K562 (cell line): ENCODE data around the gene OR52E2. TPM values are rescaled to one million over a fixed set of nuclear protein-coding genes. Genes with fewer than 3 reads are reported as not detected.

ENCODE experiments used
- ATAC-seq: fragments of 200-7000 bp; cut with Tn5 transposase; 3 replicates; pipeline ENCODE4 v1.9.1; 2020; ENCODE audit warnings: moderate library complexity
- BruUV-seq: library from RNA; stranded (reverse); fragments of 400-500 nt; replicated peaks from 2 replicates; lab custom pipeline; 2021; lab: Mats Ljungman, UMichigan
- CTCF ChIA-PET: fragments of 300-600 bp; formaldehyde crosslinking; extraction: SDS; loops from one replicate; lab custom pipeline; 2021; ENCODE audit warnings: low intra/inter-chr PET ratio; lab: Yijun Ruan, JAX
- POLR2A ChIA-PET: fragments of 300-600, 350-650 bp; sonication (Branson Sonifier 250); formaldehyde crosslinking; extraction: SDS; loops from one replicate; lab custom pipeline; 2021; ENCODE audit warnings: antibody characterized with exemption, inconsistent platforms; lab: Yijun Ruan, JAX
- DNase-seq, 4 experiments: peaks; one replicate each; pipeline versions ENCODE4 v3.0.0 to v3.0.0-alpha.2; 2011 to 2018; ENCODE audit warnings: low spot score in 3 of 4, mixed read lengths in 3 of 4; ENCODE audit errors: extremely low read depth in 1 of 4
- FAIRE-seq: peaks from 2 replicates; lab custom pipeline; 2011; peaks lifted over from hg19 to GRCh38; lab: Jason Lieb, UNC
- H2AFZ ChIP-seq: 2 replicates; pipeline ENCODE4 v1.6.0; 2011; ENCODE audit warnings: low read depth, low read length, control low read depth, inconsistent platforms
- H3K27ac ChIP-seq: fragments of 200-600 bp; 3 replicates; pipeline ENCODE4 v1.8.0; 2011; ENCODE audit warnings: low read depth, mild to moderate bottlenecking, control low read depth, inconsistent platforms, low read length, moderate library complexity, mixed read lengths; ENCODE audit errors: extremely low read depth
- H3K27me3 ChIP-seq, 2 experiments: fragments of 300-600 bp in 1 of 2; 2 replicates in 1 of 2; 3 replicates in 1 of 2; pipeline versions ENCODE4 v1.6.0 to v1.8.0; 2011; ENCODE audit warnings: inconsistent platforms in 2 of 2, low read length in 2 of 2, mild to moderate bottlenecking in 1 of 2, mixed read lengths in 1 of 2, moderate library complexity in 1 of 2; ENCODE audit not compliant: control insufficient read depth in 2 of 2, insufficient read depth in 2 of 2
- H3K36me3 ChIP-seq: fragments of 300-600 bp; 3 replicates; pipeline ENCODE4 v1.8.0; 2011; ENCODE audit warnings: mild to moderate bottlenecking, low read length, inconsistent platforms; ENCODE audit not compliant: control insufficient read depth, insufficient read depth
- H3K4me1 ChIP-seq, 2 experiments: fragments of 200-600 bp in 1 of 2; replicated peaks in 1 of 2; 2 replicates in 1 of 2; 3 replicates in 1 of 2; pipeline versions ENCODE4 v1.5.1 to v1.8.0; 2011; ENCODE audit warnings: inconsistent platforms in 2 of 2, low read length in 2 of 2, mild to moderate bottlenecking in 1 of 2, mixed read lengths in 1 of 2, moderate library complexity in 1 of 2; ENCODE audit not compliant: control insufficient read depth in 2 of 2, insufficient read depth in 2 of 2
- H3K4me2 ChIP-seq: 2 replicates; pipeline ENCODE4 v1.6.1; 2011; ENCODE audit warnings: low read length, control low read depth, inconsistent platforms, mixed read lengths; ENCODE audit not compliant: insufficient read depth
- H3K4me3 ChIP-seq: fragments of 200-600 bp; sonication (generic), shearing (Covaris generic); 2 replicates; pipeline ENCODE4 v1.5.1; 2016; ENCODE audit warnings: control low read depth, inconsistent platforms
- H3K79me2 ChIP-seq: fragments of 200-600 bp; 3 replicates; pipeline ENCODE4 v1.8.0; 2011; ENCODE audit warnings: low read length, inconsistent platforms; ENCODE audit not compliant: control insufficient read depth, insufficient read depth
- H3K9ac ChIP-seq, 2 experiments: 2 replicates each; pipeline versions ENCODE4 v1.6.0 to v1.6.1; 2011; ENCODE audit warnings: low read depth in 2 of 2, low read length in 2 of 2, control low read depth in 1 of 2, inconsistent platforms in 1 of 2, mild to moderate bottlenecking in 1 of 2, mixed read lengths in 1 of 2; ENCODE audit not compliant: insufficient read depth in 1 of 2
- H3K9me1 ChIP-seq: one replicate; pipeline ENCODE4 v1.6.0; 2011; ENCODE audit warnings: inconsistent platforms, mild to moderate bottlenecking, low read length, moderate library complexity; ENCODE audit not compliant: control insufficient read depth, insufficient read depth
- H3K9me3 ChIP-seq: replicated peaks from 2 replicates; pipeline ENCODE4 v1.5.1; 2011; ENCODE audit warnings: low read depth, low read length, inconsistent platforms; ENCODE audit not compliant: control insufficient read depth, insufficient read depth
- H4K20me1 ChIP-seq: replicated peaks from 2 replicates; pipeline ENCODE4 v1.6.1; 2011; ENCODE audit warnings: low read length, inconsistent platforms, mixed read lengths; ENCODE audit not compliant: control insufficient read depth, insufficient read depth
- CREB3 ChIP-seq: fragments of 450-650 bp; conservative IDR thresholded peaks from 2 replicates; pipeline ENCODE4 v1.6.1; 2016; ENCODE audit warnings: missing genetic modification characterization, low read depth, mild to moderate bottlenecking, missing compliant biosample characterization, moderate library complexity
- E2F3 ChIP-seq: fragments of 250-450 bp; sonication (Bioruptor Pico); IDR thresholded peaks from 2 replicates; pipeline ENCODE4 v1.4.0; 2020; ENCODE audit warnings: mild to moderate bottlenecking
- NBN ChIP-seq: fragments of 450-650 bp; IDR thresholded peaks from 2 replicates; pipeline ENCODE4 v1.6.1; 2016; ENCODE audit warnings: low read depth, mild to moderate bottlenecking
- PKNOX1 ChIP-seq: fragments of 450-650 bp; IDR thresholded peaks from 2 replicates; pipeline ENCODE4 v1.6.1; 2016
- ZNF212 ChIP-seq: fragments of 450-650 bp; formaldehyde crosslinking; IDR thresholded peaks from 2 replicates; pipeline ENCODE4 v1.4.0; 2020; ENCODE audit warnings: mild to moderate bottlenecking
- ZNF354B ChIP-seq: fragments of 250-450 bp; sonication (Bioruptor Pico); IDR thresholded peaks from 2 replicates; pipeline ENCODE4 v1.4.0; 2020
- ZNF609 ChIP-seq: sonication (generic); formaldehyde crosslinking; IDR thresholded peaks from 2 replicates; pipeline ENCODE4 v1.8.1; 2023; ENCODE audit warnings: missing genetic modification reagents, mild to moderate bottlenecking, borderline replicate concordance
- whole genome bisulfite sequencing: fragments of 100-300 bp; shearing (Covaris generic); methylation state at CpG from one replicate; pipeline ENCODE4 v1.1.6; 2016; ENCODE audit warnings: low coverage, mixed read lengths; ENCODE audit not compliant: insufficient coverage; ENCODE audit errors: missing lambda C conversion rate; 5-methylcytosine and 5-hydroxymethylcytosine counted together
- in situ Hi-C: fragments of 300-500 bp; cut with MboI; formaldehyde crosslinking; loops from 4 replicates; pipeline ENCODE4 v1.15.0; 2018; ENCODE audit warnings: inconsistent platforms, mixed read lengths
- intact Hi-C: fragments of 100-400 bp; cut with micrococcal nuclease; formaldehyde crosslinking; loops from 2 replicates; pipeline ENCODE4 v1.14.2; 2022
- polyA plus RNA-seq, 8 experiments: library from polyadenylated mRNA; depleted of rRNA in 4 of 8; stranded (reverse) in 5 of 8; unstranded in 3 of 8; fragments of >200 nt; fragmentation: Nextera tagmentation in 2 of 8; fragmentation: Illumina TruSeq in 1 of 8; extraction: Ambion mirVana in 2 of 8; extraction: Trizol in 1 of 8; gene quantifications; 2 replicates each; pipeline versions ENCODE4 v1.2.1 to v1.2.3, GENCODE V29; 2011 to 2014; ENCODE audit warnings: inconsistent platforms in 1 of 8, missing spikeins in 1 of 8
- total RNA-seq, 7 experiments: library from RNA; depleted of rRNA in 6 of 7; stranded (reverse); fragments of >200 nt in 6 of 7; fragmentation: Illumina TruSeq in 2 of 7; extraction: Trizol in 2 of 7; gene quantifications; 2 replicates each; pipeline versions ENCODE4 v1.2.1 to v1.2.3, GENCODE V29; 2011 to 2021; ENCODE audit warnings: low replicate concordance in 1 of 7

Gene OR52E2
- total and polyA plus RNA-seq, 9 of the 15 experiments (the other 6 are each of a cell fraction or from before 2014, with no cell fraction given), result not detected

- no peak for FAIRE-seq
- no peak within 1 kb of the TSS for H3K27ac ChIP-seq
- H4K20me1 ChIP-seq, result no peaks in the 10 kb centered on the region
- no peaks in the 10 kb centered on the region for H3K4me1 ChIP-seq
- no peaks in the 10 kb centered on the region for H3K79me2 ChIP-seq
- no peak within 1 kb of the TSS; the same call in 1 of the 2 replicates for H2AFZ ChIP-seq
- H3K9me1 ChIP-seq, result no peaks in the 10 kb centered on the region
- no peak for ATAC-seq
- H3K36me3 ChIP-seq, result no peaks in the 10 kb centered on the region
- intact Hi-C loops (no loop called here), in situ Hi-C loops (no loop called here)
- H3K4me2 ChIP-seq, result no peak within 1 kb of the TSS; the same call in 1 of the 2 replicates
- BruUV-seq, result no TSS peak
- DNase-seq, result no peak
- ChIA-PET POLR2A (no interaction called here), CTCF (no interaction called here)
- H3K27me3 ChIP-seq, result peaks cover 0 to 4% of the 10 kb centered on the region in 2 experiments; a peak in 3 of 5 replicates
- no peak within 1 kb of the TSS for H3K4me3 ChIP-seq
- H3K9me3 ChIP-seq, result no peaks in the 10 kb centered on the region
- WGBS, result 0% methylated on average over 1 of the region's 1 CpG
- TF ChIP-seq PKNOX1 (no peak), E2F3 (CRISPR knock-in tag) (no peak)
- no peak within 1 kb of the TSS for H3K9ac ChIP-seq
These were observed 13.2 kb downstream of the OR52E2 start, which contains the start of gene OR52J3 for GRCh38 chr11:5046226-5046625. Gene OR52J3, plus strand, starts transcription at chr11:5046526. Its CDS starts 0 bp downstream, at chr11:5046526.

- POLR2A ChIA-PET, result no interaction called here
- ATAC-seq, result no peak
- Histone ChIP-seq H3K27ac (no peak overlapping the region), H3K79me2 (no peaks in the 10 kb centered on the region), H3K4me1 (no peaks in the 10 kb centered on the region), H3K4me3 (no peak overlapping the region), H3K9me3 (no peaks in the 10 kb centered on the region), H3K36me3 (no peaks in the 10 kb centered on the region), H3K27me3 (peaks cover 0 to 4% of the 10 kb centered on the region in 2 experiments; a peak in 3 of 5 replicates), H2AFZ (no peak overlapping the region), H3K9ac (no peak overlapping the region), H4K20me1 (no peaks in the 10 kb centered on the region), H3K9me1 (no peaks in the 10 kb centered on the region), H3K4me2 (no peak overlapping the region)
- 0% methylated on average over 2 of the region's 2 CpGs for WGBS
- intact Hi-C loops (no loop called here), in situ Hi-C loops (no loop called here)
- no peak for FAIRE-seq
- no TSS peak for BruUV-seq
- no peak for DNase-seq
- CTCF ChIA-PET, result no interaction called here
- no peak for TF ChIP-seq ZNF354B (CRISPR knock-in tag)
- no peak for TF ChIP-seq NBN
- TF ChIP-seq ZNF212 (CRISPR knock-in tag), result no peak
- no peak for TF ChIP-seq CREB3 (tag)
- no peak for TF ChIP-seq ZNF609
These were observed 16.0 kb downstream of the OR52E2 start for GRCh38 chr11:5043380-5043779.
